Kidney epithelial cell (primary cell): ENCODE results near the gene CAV2. TPM values are rescaled to one million over a fixed set of nuclear protein-coding genes. Genes with fewer than 3 reads are reported as not detected.
A peak's percentile ranks its signal among the peaks of the same experiment; 100 is the strongest.

Experiments used
- DNase-seq: peaks from one replicate; pipeline ENCODE4 v3.0.0-alpha.2; 2010; ENCODE audit warnings: low read depth
- H3K27me3 ChIP-seq: 2 replicates; pipeline ENCODE4 v1.6.0; 2011; ENCODE audit warnings: low read length; ENCODE audit not compliant: control insufficient read depth, insufficient read depth
- H3K36me3 ChIP-seq: 2 replicates; pipeline ENCODE4 v1.5.1; 2011; ENCODE audit warnings: low read length; ENCODE audit not compliant: control insufficient read depth, insufficient read depth
- H3K4me3 ChIP-seq: 2 replicates; pipeline ENCODE4 v1.5.1; 2011; ENCODE audit warnings: low read depth, mild to moderate bottlenecking, control low read depth, low read length
- CTCF ChIP-seq: IDR thresholded peaks from 2 replicates; pipeline ENCODE4 v1.5.1; 2011; ENCODE audit warnings: mild to moderate bottlenecking, moderate library complexity, low read length, control low read depth, inconsistent platforms; ENCODE audit not compliant: insufficient read depth, poor library complexity, severe bottlenecking
- total RNA-seq: library from RNA; depleted of rRNA; stranded (reverse); fragments of >200 nt; gene quantifications from 2 replicates; pipeline ENCODE4 v1.2.3, GENCODE V29; 2015

Gene CAV2
- total RNA-seq, 1 donor from 2014 or later: 53.5 TPM

GRCh38 chr7:116522247-116522646 lies 22.7 kb downstream of the CAV2 start:
- Histone ChIP-seq H3K4me3 (no peak overlapping the region), H3K36me3 (no peaks in the 10 kb centered on the region), H3K27me3 (no peaks in the 10 kb centered on the region)
- DNase-seq: peak; percentile 82
- TF ChIP-seq CTCF: no peak

- TF ChIP-seq CTCF: no peak
- Histone ChIP-seq H3K36me3 (no peaks in the 10 kb centered on the region), H3K4me3 (peak overlapping the region; percentile 72), H3K27me3 (no peaks in the 10 kb centered on the region)
- DNase-seq: no peak
Measured at GRCh38 chr7:116524221-116524608, 24.7 kb downstream of the CAV2 start.

- peak; percentile 14 for TF ChIP-seq CTCF
- DNase-seq: peak; percentile 67
- Histone ChIP-seq H3K36me3 (no peaks in the 10 kb centered on the region), H3K27me3 (no peaks in the 10 kb centered on the region), H3K4me3 (peak within 1 kb of the TSS; percentile 72)
Measured at GRCh38 chr7:116524609-116525297, 25.2 kb downstream of the CAV2 start, which contains the start of gene CAV1. CAV1 (plus strand) TSS chr7:116525036; CDS start chr7:116525063, 27 bp downstream.

- DNase-seq: no peak
Measured at GRCh38 chr7:116525298-116525912, 25.9 kb downstream of the CAV2 start.

GRCh38 chr7:116525913-116526861 lies 26.6 kb downstream of the CAV2 start:
- Histone ChIP-seq H3K27me3 (no peaks in the 10 kb centered on the region), H3K4me3 (peak overlapping the region; percentile 72), H3K36me3 (no peaks in the 10 kb centered on the region)
- peak; percentile 37 for TF ChIP-seq CTCF
- no peak for DNase-seq

More at GRCh38 chr7:116525298-116525912, 25.9 kb downstream of the CAV2 start:
- no peak for TF ChIP-seq CTCF
- Histone ChIP-seq H3K36me3 (no peaks in the 10 kb centered on the region), H3K27me3 (no peaks in the 10 kb centered on the region), H3K4me3 (peak overlapping the region; percentile 72)
